GM13976 (cell line): Measurements from ENCODE around the gene CLNK.

Experiments used
- DNase-seq: peaks from one replicate; pipeline ENCODE4 v3.0.0; 2012; ENCODE audit warnings: low spot score
- CTCF ChIP-seq: IDR thresholded peaks from 2 replicates; pipeline ENCODE4 v1.5.1; 2012; ENCODE audit warnings: borderline replicate concordance, mild to moderate bottlenecking; ENCODE audit not compliant: insufficient read depth; ENCODE audit errors: extremely low read depth, missing control alignments, control extremely low read depth
- in situ Hi-C: fragments of 300-500 bp; cut with MboI; formaldehyde crosslinking; loops from one replicate; pipeline ENCODE4 v1.12.0; 2022; ENCODE audit warnings: low sequenced_read_pairs, mixed read lengths, inconsistent platforms; ENCODE audit not compliant: unreplicated experiment

CLNK gene

DNA sequence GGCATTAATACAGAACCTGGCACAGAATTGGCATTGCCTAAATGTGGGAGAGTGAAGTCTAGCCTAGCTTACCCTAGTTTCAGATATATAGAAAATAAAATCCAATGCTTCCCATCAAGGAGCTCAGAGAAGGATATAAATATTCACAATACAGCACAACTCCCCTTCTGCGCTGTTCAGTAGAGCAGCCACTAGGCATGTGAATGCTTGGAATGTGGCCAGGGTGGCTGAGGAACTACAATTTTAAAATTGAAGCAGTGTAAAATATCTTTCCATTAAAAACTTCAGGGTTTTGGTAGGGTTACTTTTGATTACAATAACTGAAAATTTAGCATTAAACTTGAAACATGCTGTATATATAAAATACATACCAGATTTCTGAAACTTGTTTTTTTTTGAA, 246.8 kb downstream of the CLNK start:
- in situ Hi-C loops = no loop called here
- no peak for DNase-seq
- TF ChIP-seq CTCF = no peak
